Activated naive CD4-positive, alpha-beta T cell treated with anti-CD3 and anti-CD28 coated beads, Interleukin-2, amount 50 U/mL, for 16 hours (primary cell): ENCODE data around the gene GMIP.
A peak's percentile ranks its signal among the peaks of the same experiment; 100 is the strongest.

Experiments used
- DNase-seq: peaks from one replicate; pipeline ENCODE4 v3.0.0-alpha.2; 2020

Gene GMIP

GRCh38 chr19:19659646-19660245 is 16.3 kb upstream of the GMIP start:
- DNase-seq = no peak

- DNase-seq = no peak
These were observed 13.9 kb upstream of the GMIP start for GRCh38 chr19:19657397-19657783.

GRCh38 chr19:19656451-19657396 is 13.3 kb upstream of the GMIP start:
- DNase-seq = no peak

- DNase-seq = no peak
These were observed 12.3 kb upstream of the GMIP start for GRCh38 chr19:19655641-19656343.

- DNase-seq = no peak
These were observed 11.7 kb upstream of the GMIP start for GRCh38 chr19:19655051-19655594.

GRCh38 chr19:19654441-19654840 is 11.0 kb upstream of the GMIP start:
- no peak for DNase-seq

- DNase-seq = no peak
These were observed 10.2 kb upstream of the GMIP start for GRCh38 chr19:19653597-19654147.

GRCh38 chr19:19652482-19653295 is 9.2 kb upstream of the GMIP start:
- DNase-seq = no peak

GRCh38 chr19:19651076-19651475 is 7.6 kb upstream of the GMIP start:
- DNase-seq = no peak

- DNase-seq = no peak
These were observed 6.9 kb upstream of the GMIP start for GRCh38 chr19:19650331-19650730.

GRCh38 chr19:19649580-19649995 is 6.1 kb upstream of the GMIP start:
- no peak for DNase-seq

GRCh38 chr19:19649155-19649554 is 5.7 kb upstream of the GMIP start:
- DNase-seq = no peak

- DNase-seq = no peak
These were observed 3.8 kb upstream of the GMIP start for GRCh38 chr19:19647037-19647835.

- no peak for DNase-seq
These were observed 1.9 kb upstream of the GMIP start for GRCh38 chr19:19645233-19645870.

- DNase-seq = no peak
These were observed 564 bp upstream of the GMIP start for GRCh38 chr19:19644054-19644388.

- DNase-seq = peak; percentile 48
These were observed 825 bp downstream of the GMIP start for GRCh38 chr19:19642506-19643157.

GRCh38 chr19:19637523-19638251 is 5.8 kb downstream of the GMIP start:
- no peak for DNase-seq

- DNase-seq = no peak
These were observed 6.3 kb downstream of the GMIP start for GRCh38 chr19:19637186-19637522.

GRCh38 chr19:19636573-19637185 is 6.8 kb downstream of the GMIP start:
- DNase-seq = no peak
